ENCODE results near the gene TMEM132D.

DNA sequence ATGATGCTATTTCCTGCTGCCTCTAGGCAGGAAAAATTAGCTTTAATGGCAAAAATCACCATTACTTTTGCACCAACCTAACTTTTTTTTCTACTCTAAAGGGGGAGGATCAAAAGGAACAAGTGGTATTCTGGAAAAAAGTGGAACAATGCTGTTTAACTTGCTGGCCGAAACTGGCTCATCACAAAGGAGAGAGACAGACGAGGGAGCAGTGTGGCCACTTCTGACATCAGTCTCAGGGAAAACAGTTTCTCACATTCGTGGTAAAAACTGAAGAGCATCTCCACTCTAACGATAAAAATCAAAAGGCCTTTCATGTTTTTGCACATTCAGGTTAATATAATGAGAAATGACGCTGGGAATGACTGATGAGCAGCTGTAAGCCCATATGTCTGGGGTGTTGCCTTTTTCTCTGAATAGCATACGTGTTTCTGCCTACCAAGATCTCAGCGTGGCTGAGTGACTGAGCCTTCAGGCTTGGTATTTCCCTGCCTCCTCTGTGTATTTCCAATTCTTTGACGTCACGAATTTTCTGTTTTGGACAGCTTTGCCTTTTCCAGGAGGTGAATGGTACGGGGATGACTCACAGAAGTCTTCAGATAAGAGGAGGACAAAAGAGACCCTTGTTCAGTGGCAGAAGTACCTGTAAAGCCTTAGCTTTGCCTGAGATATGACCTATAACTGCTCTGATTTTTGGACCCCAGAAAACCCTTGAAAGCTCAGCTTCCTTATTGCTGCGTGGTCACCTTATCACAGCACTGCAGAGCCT is 691.8 kb downstream of the TMEM132D start:
- TF ChIP-seq ZBTB17 (tag by site-specific recombination; IDR thresholded peaks at IDR 0.05) (no peak), ZNF155 (tag by site-specific recombination; IDR thresholded peaks at IDR 0.05) (no peak), ZNF354C (tag by site-specific recombination; IDR thresholded peaks at IDR 0.05; ENCODE audit: borderline replicate concordance, low read depth) (no peak), ZNF274 (IDR thresholded peaks at IDR 0.05; ENCODE audit: low read length) (no peak), ZNF274 (tag by site-specific recombination; IDR thresholded peaks at IDR 0.05; ENCODE audit: borderline replicate concordance) (no peak), ZNF530 (tag by site-specific recombination; IDR thresholded peaks at IDR 0.05; ENCODE audit: low read depth) (no peak)
- TF ChIP-seq, protein P1, sequence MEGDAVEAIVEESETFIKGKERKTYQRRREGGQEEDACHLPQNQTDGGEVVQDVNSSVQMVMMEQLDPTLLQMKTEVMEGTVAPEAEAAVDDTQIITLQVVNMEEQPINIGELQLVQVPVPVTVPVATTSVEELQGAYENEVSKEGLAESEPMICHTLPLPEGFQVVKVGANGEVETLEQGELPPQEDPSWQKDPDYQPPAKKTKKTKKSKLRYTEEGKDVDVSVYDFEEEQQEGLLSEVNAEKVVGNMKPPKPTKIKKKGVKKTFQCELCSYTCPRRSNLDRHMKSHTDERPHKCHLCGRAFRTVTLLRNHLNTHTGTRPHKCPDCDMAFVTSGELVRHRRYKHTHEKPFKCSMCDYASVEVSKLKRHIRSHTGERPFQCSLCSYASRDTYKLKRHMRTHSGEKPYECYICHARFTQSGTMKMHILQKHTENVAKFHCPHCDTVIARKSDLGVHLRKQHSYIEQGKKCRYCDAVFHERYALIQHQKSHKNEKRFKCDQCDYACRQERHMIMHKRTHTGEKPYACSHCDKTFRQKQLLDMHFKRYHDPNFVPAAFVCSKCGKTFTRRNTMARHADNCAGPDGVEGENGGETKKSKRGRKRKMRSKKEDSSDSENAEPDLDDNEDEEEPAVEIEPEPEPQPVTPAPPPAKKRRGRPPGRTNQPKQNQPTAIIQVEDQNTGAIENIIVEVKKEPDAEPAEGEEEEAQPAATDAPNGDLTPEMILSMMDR (tag by site-specific recombination; IDR thresholded peaks at IDR 0.05): no peak

All from HEK293 (cell line).